Measurements from ENCODE around the gene TPST1. TPM values are rescaled to one million over a fixed set of nuclear protein-coding genes. Genes with fewer than 3 reads are reported as not detected.

The TPST1 gene
- total RNA-seq, 1 experiment from 2014 or later, result 14.9 TPM

DNA sequence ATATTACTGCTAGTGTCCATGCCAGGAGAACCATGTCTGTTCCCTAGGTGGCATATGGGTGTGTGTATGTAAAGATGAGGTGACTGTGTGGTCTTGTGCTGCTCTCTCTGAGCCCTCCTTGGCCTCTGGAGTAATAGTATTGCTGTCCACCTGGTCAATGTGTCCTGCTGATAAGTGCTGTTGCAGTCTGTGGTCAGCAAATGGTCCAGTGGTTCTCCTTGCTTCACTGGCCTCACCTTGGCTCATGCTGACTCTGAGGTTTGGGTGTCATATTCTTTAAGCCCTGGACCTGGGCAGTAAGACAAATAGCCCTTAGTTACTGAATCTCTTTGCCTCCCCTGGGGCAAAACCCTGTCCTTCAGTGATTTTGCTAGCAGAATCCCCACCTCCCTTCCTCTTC is 56.8 kb downstream of the TPST1 start:
- Histone ChIP-seq H3K9me3 (ENCODE audit: insufficient read depth, low read depth) (peaks cover 26% of the 10 kb centered on the region), H3K4me3 (no peak overlapping the region), H3K27ac (no peak overlapping the region), H3K9me2 (ENCODE audit: insufficient read depth) (no peaks in the 10 kb centered on the region), H3K79me2 (ENCODE audit: low read depth) (no peaks in the 10 kb centered on the region), H3K4me2 (no peak overlapping the region), H4K20me1 (ENCODE audit: insufficient read depth) (no peaks in the 10 kb centered on the region), H2AFZ (no peak overlapping the region), H3F3A (ENCODE audit: insufficient read depth, low read depth) (no peaks in the 10 kb centered on the region), H3K4me1 (replicated peaks; ENCODE audit: insufficient read depth) (no peaks in the 10 kb centered on the region), H3K36me3 (ENCODE audit: low read depth) (no peaks in the 10 kb centered on the region), H3K27me3 (ENCODE audit: insufficient read depth, low read depth) (no peaks in the 10 kb centered on the region)
- intact Hi-C loops (cut with micrococcal nuclease; ENCODE audit: unreplicated experiment), result no loop called here
- DNase-seq, result no peak
- no TSS peak for BruUV-seq (replicated peaks)
- ChIA-PET CTCF (no interaction called here), POLR2A (ENCODE audit: unreplicated experiment) (no interaction called here)
- TF ChIP-seq, protein P1, sequence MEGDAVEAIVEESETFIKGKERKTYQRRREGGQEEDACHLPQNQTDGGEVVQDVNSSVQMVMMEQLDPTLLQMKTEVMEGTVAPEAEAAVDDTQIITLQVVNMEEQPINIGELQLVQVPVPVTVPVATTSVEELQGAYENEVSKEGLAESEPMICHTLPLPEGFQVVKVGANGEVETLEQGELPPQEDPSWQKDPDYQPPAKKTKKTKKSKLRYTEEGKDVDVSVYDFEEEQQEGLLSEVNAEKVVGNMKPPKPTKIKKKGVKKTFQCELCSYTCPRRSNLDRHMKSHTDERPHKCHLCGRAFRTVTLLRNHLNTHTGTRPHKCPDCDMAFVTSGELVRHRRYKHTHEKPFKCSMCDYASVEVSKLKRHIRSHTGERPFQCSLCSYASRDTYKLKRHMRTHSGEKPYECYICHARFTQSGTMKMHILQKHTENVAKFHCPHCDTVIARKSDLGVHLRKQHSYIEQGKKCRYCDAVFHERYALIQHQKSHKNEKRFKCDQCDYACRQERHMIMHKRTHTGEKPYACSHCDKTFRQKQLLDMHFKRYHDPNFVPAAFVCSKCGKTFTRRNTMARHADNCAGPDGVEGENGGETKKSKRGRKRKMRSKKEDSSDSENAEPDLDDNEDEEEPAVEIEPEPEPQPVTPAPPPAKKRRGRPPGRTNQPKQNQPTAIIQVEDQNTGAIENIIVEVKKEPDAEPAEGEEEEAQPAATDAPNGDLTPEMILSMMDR (conservative IDR thresholded peaks at IDR 0.05), result no peak
- TF ChIP-seq EZH2 (IDR thresholded peaks at IDR 0.05; ENCODE audit: low read depth), result no peak

DNA sequence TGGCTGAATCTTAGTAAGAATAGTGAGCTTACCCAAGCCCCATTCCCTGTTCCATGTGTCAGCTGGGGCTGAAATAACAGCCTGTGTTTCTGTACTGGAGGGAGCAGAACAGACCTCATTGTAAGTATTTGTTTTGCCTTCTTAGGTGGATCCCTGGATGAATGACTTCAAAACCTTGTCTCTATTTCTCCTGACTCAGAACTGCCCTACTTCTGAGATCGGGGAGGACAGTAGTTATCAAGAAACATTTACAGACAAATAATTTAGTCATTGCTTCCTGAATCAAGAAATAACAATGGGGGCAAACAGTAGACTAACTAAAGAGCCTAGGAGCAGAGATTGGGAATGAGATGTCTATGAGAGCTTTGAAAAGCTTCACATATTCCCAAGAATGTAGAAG is 58.8 kb downstream of the TPST1 start:
- Histone ChIP-seq H3K4me1 (replicated peaks; ENCODE audit: insufficient read depth) (no peaks in the 10 kb centered on the region), H3K4me2 (no peak overlapping the region), H3K4me3 (no peak overlapping the region), H4K20me1 (ENCODE audit: insufficient read depth) (no peaks in the 10 kb centered on the region), H3F3A (ENCODE audit: insufficient read depth, low read depth) (no peaks in the 10 kb centered on the region), H3K27me3 (ENCODE audit: insufficient read depth, low read depth) (no peaks in the 10 kb centered on the region), H2AFZ (no peak overlapping the region), H3K9me2 (ENCODE audit: insufficient read depth) (no peaks in the 10 kb centered on the region), H3K27ac (no peak overlapping the region), H3K79me2 (ENCODE audit: low read depth) (no peaks in the 10 kb centered on the region), H3K36me3 (ENCODE audit: low read depth) (no peaks in the 10 kb centered on the region), H3K9me3 (ENCODE audit: insufficient read depth, low read depth) (peaks cover 26% of the 10 kb centered on the region)
- CTCF ChIA-PET, result no interaction called here
- no peak for DNase-seq
- POLR2A ChIA-PET (ENCODE audit: unreplicated experiment), result no interaction called here
- intact Hi-C loops (cut with micrococcal nuclease; ENCODE audit: unreplicated experiment), result no loop called here
- TF ChIP-seq EZH2 (IDR thresholded peaks at IDR 0.05; ENCODE audit: low read depth), result no peak
- TF ChIP-seq, protein P1 (conservative IDR thresholded peaks at IDR 0.05), result no peak
- BruUV-seq (replicated peaks), result no TSS peak

DNA sequence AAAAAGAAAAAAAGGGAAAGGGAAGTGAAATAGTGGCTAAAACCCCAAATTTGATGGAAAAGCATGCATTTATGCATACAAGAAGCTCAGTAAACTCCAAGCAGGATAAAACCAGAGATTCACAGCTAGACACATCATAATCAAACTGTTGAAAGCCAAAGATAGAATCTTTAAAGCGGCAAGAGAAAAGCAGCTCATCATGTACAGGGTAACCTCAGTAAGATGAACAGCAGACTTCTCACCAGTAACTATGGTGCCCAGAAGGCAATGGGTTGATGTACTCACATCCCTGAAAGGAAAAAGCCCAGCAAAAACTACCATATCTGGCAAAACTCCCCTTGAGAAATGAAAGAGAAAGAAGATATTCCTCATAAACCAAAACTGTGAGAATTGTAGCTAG is 60.4 kb downstream of the TPST1 start:
- no peak overlapping the region for H3K4me3 ChIP-seq
- intact Hi-C loops (cut with micrococcal nuclease; ENCODE audit: unreplicated experiment), result no loop called here
- DNase-seq, result no peak
- peaks cover 26% of the 10 kb centered on the region for H3K9me3 ChIP-seq (ENCODE audit: insufficient read depth, low read depth)
- no peak overlapping the region for H3K27ac ChIP-seq
- no peaks in the 10 kb centered on the region for H3F3A ChIP-seq (ENCODE audit: insufficient read depth, low read depth)
- CTCF ChIA-PET, result no interaction called here
- 0 out of 2 replicates have a peak, but pooled peaks cover 3% of the 10 kb centered on the region for H3K9me2 ChIP-seq (ENCODE audit: insufficient read depth)
- no peaks in the 10 kb centered on the region for H4K20me1 ChIP-seq (ENCODE audit: insufficient read depth)
- no TSS peak for BruUV-seq (replicated peaks)
- no peak overlapping the region for H2AFZ ChIP-seq
- H3K79me2 ChIP-seq (ENCODE audit: low read depth), result no peaks in the 10 kb centered on the region
- no peaks in the 10 kb centered on the region for H3K4me1 ChIP-seq (replicated peaks; ENCODE audit: insufficient read depth)
- TF ChIP-seq, protein P1 (conservative IDR thresholded peaks at IDR 0.05), result no peak
- TF ChIP-seq EZH2 (IDR thresholded peaks at IDR 0.05; ENCODE audit: low read depth), result no peak
- H3K36me3 ChIP-seq (ENCODE audit: low read depth), result no peaks in the 10 kb centered on the region
- H3K4me2 ChIP-seq, result no peak overlapping the region
- H3K27me3 ChIP-seq (ENCODE audit: insufficient read depth, low read depth), result no peaks in the 10 kb centered on the region
- POLR2A ChIA-PET (ENCODE audit: unreplicated experiment), result no interaction called here

All from PC-9 (cell line).